HG02610 (cell line): ENCODE results near the gene DTX3L.
"Not testable (repeated sequence)": the region's sequence is repeated elsewhere in the genome, so short reads cannot be mapped to it uniquely, and the experiment has no call there.

Source experiments
- ATAC-seq: cut with Tn5 transposase; IDR thresholded peaks from one replicate; pipeline ENCODE4 v1.9.1; 2021; ENCODE audit warnings: mild to moderate bottlenecking, moderate library complexity; ENCODE audit not compliant: unreplicated experiment

DTX3L gene

DNA sequence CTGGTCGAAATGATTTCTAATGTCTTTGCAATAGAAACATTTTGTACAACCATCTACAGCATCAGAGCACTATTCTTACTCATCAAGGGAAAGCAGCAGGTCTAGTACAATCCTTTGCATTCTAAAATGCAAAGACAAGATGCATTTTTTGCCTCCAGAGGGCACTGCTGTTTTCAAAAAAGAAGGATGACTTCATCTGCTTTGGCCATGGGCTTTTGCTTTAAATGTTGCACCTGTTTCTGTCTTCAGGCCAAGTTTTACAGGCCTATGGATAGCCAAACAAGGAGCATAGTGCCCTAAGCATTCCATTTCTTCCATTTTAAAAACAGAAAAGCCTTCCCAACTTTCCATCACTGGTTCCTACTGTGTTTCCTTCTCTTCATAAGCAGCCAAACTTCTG, 3.5 kb upstream of the DTX3L start:
- peak; percentile 48 for ATAC-seq

DNA sequence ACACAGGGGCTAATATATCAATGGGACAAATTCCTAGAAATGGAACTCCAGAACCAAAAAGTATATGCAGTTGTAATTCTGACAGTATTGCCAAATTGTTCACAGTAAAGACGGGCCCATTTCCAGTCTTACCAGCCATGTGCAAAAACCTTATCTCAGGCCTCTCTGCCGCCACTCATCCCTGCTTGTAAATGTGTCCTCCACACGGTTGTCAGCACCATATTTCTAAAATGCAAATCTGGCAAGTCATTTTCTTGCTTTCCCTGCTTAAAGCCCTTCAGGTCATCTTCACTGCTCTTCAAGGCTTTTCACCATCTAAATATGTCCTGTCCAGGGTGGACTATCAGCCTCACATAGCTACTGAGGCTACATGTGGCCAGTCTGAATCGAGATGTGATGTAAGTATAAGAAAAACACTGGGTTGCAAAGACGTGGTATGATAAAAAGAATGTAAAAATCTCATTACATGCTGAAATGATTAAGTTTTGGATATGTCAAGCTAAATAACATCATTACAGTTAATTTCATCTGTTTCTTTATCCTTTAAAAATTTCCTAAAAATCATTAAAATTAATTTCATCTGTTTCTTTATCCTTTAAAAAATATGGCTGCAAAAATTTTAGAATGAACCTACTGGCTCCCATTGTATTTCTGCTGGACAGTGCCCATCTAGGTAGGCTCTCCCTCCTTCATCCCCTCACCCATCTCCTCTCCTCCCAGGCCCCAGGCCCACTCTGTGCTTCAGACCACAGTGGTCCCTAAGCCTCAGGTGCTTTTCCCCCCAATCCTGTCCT, 1.0 kb upstream of the DTX3L start:
- ATAC-seq = no peak

- peak; percentile 12 for ATAC-seq
Observed at GRCh38 chr3:122563717-122564025, 467 bp upstream of the DTX3L start.

DNA sequence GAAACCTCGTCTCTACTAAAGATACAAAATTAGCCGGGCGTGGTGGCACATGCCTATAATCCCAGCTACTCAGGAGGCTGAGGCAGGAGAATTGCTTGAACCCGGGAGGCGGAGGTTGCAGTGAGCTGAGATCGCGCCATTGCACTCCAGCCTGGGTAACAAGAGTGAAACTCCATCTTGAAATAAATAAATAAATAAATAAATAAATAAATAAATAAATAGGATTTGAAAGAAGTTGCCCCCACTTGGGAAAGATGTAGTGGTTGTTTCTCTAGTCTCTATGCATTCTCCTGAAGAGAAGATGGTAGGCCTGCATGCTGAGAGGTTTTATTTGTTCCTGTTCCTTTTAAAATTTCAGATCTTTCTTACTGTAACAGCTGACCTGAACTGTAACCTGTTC, 4.0 kb downstream of the DTX3L start:
- ATAC-seq = not testable (repeated sequence)

DNA sequence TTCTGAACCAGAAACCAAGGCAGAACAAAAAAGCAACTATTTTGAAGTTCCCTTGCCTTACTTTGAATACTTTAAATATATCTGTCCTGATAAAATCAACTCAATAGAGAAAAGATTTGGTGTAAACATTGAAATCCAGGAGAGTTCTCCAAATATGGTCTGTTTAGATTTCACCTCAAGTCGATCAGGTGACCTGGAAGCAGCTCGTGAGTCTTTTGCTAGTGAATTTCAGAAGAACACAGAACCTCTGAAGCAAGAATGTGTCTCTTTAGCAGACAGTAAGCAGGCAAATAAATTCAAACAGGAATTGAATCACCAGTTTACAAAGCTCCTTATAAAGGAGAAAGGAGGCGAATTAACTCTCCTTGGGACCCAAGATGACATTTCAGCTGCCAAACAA, 4.6 kb downstream of the DTX3L start:
- no peak for ATAC-seq

GRCh38 chr3:122572940-122573412, 8.8 kb downstream of the DTX3L start:
- ATAC-seq = peak; percentile 21

DNA sequence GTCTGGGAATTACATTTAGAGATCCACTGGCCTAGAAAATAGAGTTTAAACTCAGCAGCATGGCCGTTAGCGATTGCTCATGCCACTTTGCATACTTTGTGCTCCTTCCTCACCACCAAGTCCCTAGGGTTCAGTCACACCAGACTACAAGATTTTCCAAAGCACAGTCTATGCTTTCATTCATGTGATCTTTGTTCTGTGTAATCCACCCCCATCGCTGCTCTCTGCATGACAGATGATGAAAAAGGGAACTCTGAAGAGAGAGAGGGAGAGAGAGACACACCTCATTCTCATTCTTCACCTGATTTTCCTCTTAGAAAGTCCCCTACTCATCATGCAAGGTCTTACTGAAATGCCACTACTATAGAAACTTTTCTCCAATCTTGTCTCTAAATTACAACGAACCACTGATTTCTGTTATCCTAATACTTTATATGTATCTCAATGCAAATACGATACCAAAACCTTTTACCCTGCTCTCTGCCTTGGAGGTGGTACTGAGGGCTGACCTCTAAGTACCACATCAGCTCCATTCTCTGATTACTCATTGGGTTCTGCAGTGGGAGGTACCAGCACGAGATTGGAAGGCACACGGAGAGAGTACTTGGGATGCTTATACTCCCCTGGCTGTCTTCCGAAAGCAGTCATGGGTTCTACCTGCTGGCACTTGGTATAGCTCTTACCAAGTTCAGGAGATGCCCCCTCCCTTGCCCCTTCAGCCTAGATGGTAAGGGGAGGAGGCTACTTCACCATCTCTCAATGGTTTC, 12.2 kb downstream of the DTX3L start:
- ATAC-seq = peak; percentile 91

GRCh38 chr3:122577409-122578031, 13.4 kb downstream of the DTX3L start, which contains the start of gene PARP15:
Gene PARP15 (plus strand): TSS chr3:122577650. CDS start chr3:122577668, 18 bp downstream.
- ATAC-seq = no peak

DNA sequence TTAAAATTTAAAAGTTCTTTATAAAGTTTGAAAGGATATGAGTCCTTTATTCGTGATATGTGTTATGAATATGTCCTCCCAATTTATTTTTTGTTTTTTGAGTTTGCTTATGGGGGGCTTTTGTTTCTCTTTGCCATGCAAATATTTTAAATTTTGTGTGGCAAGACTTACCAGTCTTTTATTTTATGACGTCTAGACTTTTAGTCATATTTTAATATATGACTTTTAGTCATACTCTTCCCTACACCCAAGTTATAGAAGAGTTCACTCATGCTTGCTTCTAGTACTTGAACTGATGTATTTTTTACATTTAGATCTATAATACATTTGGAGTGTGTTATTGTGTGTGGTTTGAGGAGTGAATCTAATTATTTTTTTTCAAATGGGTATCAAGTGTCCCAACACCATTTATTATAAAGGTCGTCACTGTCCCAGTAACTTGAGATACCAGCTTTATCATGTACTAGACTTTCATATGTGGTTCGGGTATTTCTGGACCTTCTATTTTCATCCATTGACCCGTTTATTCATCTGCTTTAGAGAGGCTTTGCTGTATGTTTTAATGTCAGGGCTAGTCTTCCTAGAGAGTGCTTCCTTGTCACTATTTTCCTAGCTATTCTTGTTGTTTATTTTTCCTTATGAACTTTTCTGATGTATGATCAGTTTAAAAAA, 14.1 kb downstream of the DTX3L start:
- no peak for ATAC-seq

DNA sequence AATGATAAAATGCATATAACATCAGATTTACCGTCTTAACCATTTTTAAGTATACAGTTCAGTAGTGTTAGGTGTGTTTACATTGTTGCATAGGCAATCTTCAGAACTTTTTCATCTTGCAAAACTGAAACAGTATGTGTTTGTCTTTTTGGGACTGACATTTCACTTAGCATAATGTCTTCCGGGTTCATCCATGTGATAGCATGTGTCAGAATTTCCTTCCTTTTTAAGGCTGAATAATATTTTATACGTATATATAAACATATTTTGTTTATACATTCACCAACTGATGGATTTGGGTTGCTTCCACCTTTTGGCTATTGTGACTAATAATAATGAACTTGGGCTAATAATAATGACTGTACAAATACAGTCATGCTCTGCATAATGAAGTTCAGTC, 16.3 kb downstream of the DTX3L start:
- no peak for ATAC-seq

- ATAC-seq = no peak
Observed at GRCh38 chr3:122581622-122582021, 17.5 kb downstream of the DTX3L start.

GRCh38 chr3:122582390-122582789, 18.3 kb downstream of the DTX3L start:
- ATAC-seq = no peak

- no peak for ATAC-seq
Observed at GRCh38 chr3:122586098-122586497, 22.0 kb downstream of the DTX3L start.

DNA sequence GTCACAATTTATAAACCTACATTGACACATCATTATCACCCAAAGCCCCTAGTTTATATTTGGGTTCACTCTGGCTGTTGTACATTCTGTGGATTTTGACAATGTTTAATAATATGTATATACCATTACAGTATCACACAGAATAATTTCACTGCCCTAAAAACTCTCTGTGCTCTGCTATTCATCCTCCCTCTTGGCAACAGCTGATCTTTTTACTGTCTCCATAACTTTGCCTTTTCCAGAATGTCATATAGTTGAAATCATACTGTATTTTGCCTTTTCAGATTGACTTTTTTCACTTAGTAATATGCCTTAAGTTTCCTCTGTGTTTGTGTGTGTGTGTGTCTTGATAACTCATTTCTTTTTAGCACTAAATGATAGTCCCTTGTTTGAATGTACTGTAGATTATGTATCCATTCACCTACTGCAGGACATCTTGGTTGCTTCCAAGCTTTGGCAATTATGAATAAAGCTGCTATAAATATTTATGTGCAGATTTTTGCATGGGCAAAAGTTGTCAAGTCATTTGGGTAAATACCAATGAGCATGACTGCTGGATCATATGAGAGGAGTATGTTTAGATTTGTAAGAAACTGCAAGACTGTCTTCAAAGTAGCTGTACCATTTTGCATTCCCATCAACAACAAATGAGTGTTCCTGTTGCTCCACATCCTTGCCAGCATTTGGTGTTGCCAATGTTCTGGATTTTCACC, 22.8 kb downstream of the DTX3L start:
- no peak for ATAC-seq

DNA sequence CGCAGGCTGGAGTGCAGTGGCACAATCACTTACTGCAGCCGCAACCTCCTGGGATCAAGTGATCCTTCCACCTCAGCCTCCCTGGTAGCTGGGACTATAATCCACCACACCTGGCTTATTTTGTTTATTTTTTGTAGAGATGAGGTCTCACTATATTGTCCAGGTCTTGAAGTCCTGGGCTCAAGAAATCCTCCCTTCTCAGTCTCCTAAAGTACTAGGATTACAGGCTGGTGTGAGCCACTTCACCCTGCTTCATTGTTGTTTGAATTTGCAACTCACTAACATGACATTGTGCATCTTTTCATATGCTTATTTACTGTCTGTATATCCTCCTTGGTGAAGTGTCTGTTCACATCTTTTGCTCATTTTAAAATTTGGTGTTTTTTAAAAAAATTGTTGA, 23.4 kb downstream of the DTX3L start:
- no peak for ATAC-seq

DNA sequence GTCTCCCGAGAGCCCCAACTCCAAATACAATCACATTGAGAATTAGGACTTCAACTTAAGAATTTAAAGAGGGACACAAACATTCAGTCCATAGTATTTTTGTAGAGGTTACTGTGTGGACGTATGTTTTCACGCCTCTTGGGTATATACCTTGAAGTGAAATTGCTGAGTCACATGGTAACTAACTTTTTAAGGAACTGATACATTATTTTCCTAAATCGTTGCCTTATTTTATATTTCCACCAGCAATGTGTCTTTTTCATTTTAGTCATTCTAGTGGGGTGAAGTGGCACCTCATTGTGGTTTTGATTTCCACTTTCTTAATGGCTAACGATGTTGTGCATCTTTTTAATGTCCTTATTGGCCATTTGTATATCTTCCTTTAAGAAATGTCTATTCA, 25.2 kb downstream of the DTX3L start:
- peak; percentile 75 for ATAC-seq

- no peak for ATAC-seq
Observed at GRCh38 chr3:122590610-122591009, 26.5 kb downstream of the DTX3L start.

GRCh38 chr3:122594025-122594424, 29.9 kb downstream of the DTX3L start:
- ATAC-seq = no peak

DNA sequence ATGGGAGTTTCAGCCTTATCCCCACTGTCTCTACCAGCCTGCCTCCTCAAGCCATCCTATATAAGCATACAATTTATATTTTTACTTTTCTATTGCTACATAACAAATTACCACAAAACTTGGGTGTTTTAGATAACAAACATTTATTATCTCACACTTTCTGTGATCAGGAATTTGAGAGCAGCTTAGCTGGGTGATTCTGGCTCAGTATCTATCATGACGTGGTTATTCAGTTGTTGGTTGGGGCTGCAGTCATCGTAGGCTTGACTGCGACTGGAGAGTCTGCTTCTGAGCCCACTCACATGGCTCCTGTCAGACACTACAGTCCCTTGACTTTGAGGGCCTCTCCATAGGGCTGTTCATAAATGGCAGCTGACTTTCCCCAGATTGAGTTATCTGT, 34.0 kb downstream of the DTX3L start:
- no peak for ATAC-seq

- ATAC-seq = no peak
Observed at GRCh38 chr3:122598556-122598955, 34.4 kb downstream of the DTX3L start.
